ENCODE measurements around the gene RPS8. TPM values are rescaled to one million over a fixed set of nuclear protein-coding genes. Genes with fewer than 3 reads are reported as not detected.

RPS8 gene
- total and polyA plus RNA-seq, 2 of the 8 experiments (the other 6 are each of a cell fraction or from before 2014, with no cell fraction given), result 2,261 to 2,407 TPM

DNA sequence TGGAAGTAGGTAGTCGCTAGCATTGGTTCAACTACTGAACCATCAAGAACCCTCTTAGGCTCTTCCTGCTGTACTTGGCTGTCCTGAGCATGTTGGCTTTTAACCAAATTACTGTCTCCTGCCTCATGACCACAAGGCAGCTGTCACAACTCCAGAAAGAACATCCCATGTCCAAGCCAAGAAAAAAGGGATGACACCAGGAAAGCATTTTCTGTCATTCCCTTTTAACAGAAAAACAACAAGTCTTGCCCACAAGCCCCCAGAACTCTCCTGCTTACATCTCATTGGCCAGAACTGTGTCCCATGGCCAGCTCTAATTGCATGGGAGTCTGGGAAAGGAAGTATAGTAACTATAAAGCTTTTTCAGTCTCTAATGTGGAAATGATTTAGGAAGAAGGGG is 42.0 kb upstream of the RPS8 start:
- Histone ChIP-seq H3K4me2 (ENCODE audit: insufficient read depth in 1 of 2, low read depth in 2 of 2, low read length in 2 of 2) (no peak overlapping the region), H2BK12ac (ENCODE audit: low read depth, low read length) (no peak overlapping the region), H3K36me3 (ENCODE audit: control insufficient read depth in 2 of 4, insufficient read depth in 4 of 4, low read length in 3 of 4) (no peaks in the 10 kb centered on the region), H3K27me3 (replicated peaks in 1 of 4; ENCODE audit: control insufficient read depth in 3 of 4, extremely low read depth in 1 of 4, insufficient read depth in 3 of 4, low read length in 3 of 4) (no peaks in the 10 kb centered on the region), H4K8ac (ENCODE audit: extremely low read depth, insufficient read depth, low read length) (no peak overlapping the region), H3K9ac (replicated peaks in 1 of 4; ENCODE audit: extremely low read depth in 1 of 4, low read depth in 3 of 4, low read length in 3 of 4) (no peak overlapping the region), H3K56ac (replicated peaks; ENCODE audit: insufficient read length, low read depth, low read length) (no peak overlapping the region), H2BK5ac (ENCODE audit: low read depth, low read length) (no peak overlapping the region), H4K91ac (replicated peaks; ENCODE audit: insufficient read length, low read length) (no peak overlapping the region), H4K20me1 (replicated peaks in 1 of 2; ENCODE audit: control insufficient read depth in 1 of 2, insufficient read depth in 2 of 2, low read length in 2 of 2) (no peaks in the 10 kb centered on the region), H2BK20ac (ENCODE audit: low read length) (no peak overlapping the region), H4K5ac (ENCODE audit: insufficient read length, low read depth, low read length) (no peak overlapping the region), H2BK120ac (replicated peaks; ENCODE audit: low read depth, low read length) (no peak overlapping the region), H3K4me3 (ENCODE audit: extremely low read depth in 1 of 4, insufficient read depth in 2 of 4, low read depth in 3 of 4, low read length in 4 of 4) (no peak overlapping the region), H2AK5ac (ENCODE audit: low read depth, low read length) (no peak overlapping the region), H2BK15ac (ENCODE audit: low read length) (0 out of 2 replicates have a peak overlapping the region, but pooled peaks have one; percentile 88), H3K4me1 (replicated peaks in 1 of 4; ENCODE audit: control insufficient read depth in 3 of 4, insufficient read depth in 4 of 4, low read length in 3 of 4) (peaks cover 0 to 3% (median 0%) of the 10 kb centered on the region in 4 experiments; a peak in 2 of 7 replicates), H3K79me2 (ENCODE audit: control insufficient read depth in 1 of 2, insufficient read depth in 2 of 2, low read length in 2 of 2) (no peaks in the 10 kb centered on the region), H3K23ac (ENCODE audit: insufficient read length) (no peak overlapping the region), H3K79me1 (ENCODE audit: low read depth, low read length) (no peaks in the 10 kb centered on the region), H3K27ac (ENCODE audit: low read depth, low read length) (no peak overlapping the region), H3K23me2 (ENCODE audit: low read depth, low read length) (no peaks in the 10 kb centered on the region), H3K9me3 (ENCODE audit: insufficient read depth in 2 of 2, low read depth in 1 of 2, low read length in 1 of 2) (peaks cover 0 to 5% of the 10 kb centered on the region in 2 experiments; a peak in 1 of 4 replicates), H3K4ac (replicated peaks; ENCODE audit: insufficient read length, low read depth, low read length) (no peak overlapping the region), H3K18ac (ENCODE audit: extremely low read depth, low read length) (no peak overlapping the region), H2AFZ (ENCODE audit: low read length) (0 out of 2 replicates have a peak overlapping the region, but pooled peaks have one; percentile 14), H3K14ac (ENCODE audit: insufficient read length) (no peak overlapping the region)
- POLR2A ChIA-PET (ENCODE audit: partially characterized antibody), result interaction anchor here (0.7 to 22.5 kb wide), 5 partner anchors 11 to 87 kb away, joined by 3 to 428 read pairs (median 3); partner anchors contain the start of genes BEST4, PLK3 and RPS8
- WGBS, 2 experiments (ENCODE audit: extremely low coverage in 1 of 2, insufficient coverage in 1 of 2, insufficient read length in 1 of 2, insufficient replicate concordance in 2 of 2, low coverage in 1 of 2, low lambda C conversion rate in 2 of 2, missing lambda C conversion rate in 1 of 2), result 71% methylated on average over 1 of the region's 1 CpG; no CpG with 5 or more reads in 1 of the 2 experiments
- CTCF ChIA-PET (ENCODE audit: partially characterized antibody), result interaction anchor here (0.7 to 10.5 kb wide), 6 partner anchors 12 to 88 kb away, joined by 4 to 107 read pairs (median 28); partner anchors contain the start of genes BEST4, BTBD19 and RPS8
- no peak for DNase-seq (ENCODE audit: low read depth in 1 of 2, low spot score in 2 of 2)
- no peak for FAIRE-seq
- no peak for TF ChIP-seq GABPA (IDR thresholded peaks at IDR 0.05; ENCODE audit: borderline replicate concordance, insufficient read depth, low read length)
- TF ChIP-seq, protein P1, sequence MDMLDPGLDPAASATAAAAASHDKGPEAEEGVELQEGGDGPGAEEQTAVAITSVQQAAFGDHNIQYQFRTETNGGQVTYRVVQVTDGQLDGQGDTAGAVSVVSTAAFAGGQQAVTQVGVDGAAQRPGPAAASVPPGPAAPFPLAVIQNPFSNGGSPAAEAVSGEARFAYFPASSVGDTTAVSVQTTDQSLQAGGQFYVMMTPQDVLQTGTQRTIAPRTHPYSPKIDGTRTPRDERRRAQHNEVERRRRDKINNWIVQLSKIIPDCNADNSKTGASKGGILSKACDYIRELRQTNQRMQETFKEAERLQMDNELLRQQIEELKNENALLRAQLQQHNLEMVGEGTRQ (IDR thresholded peaks at IDR 0.05; ENCODE audit: low read length), result no peak
- TF ChIP-seq HDAC6 (IDR thresholded peaks at IDR 0.05; ENCODE audit: low read depth, low read length), result no peak
- no peak for TF ChIP-seq FOSL1 (IDR thresholded peaks at IDR 0.05; ENCODE audit: insufficient read depth, low read depth, low read length)
